Measurements from ENCODE around the gene TUFT1.

The TUFT1 gene

DNA sequence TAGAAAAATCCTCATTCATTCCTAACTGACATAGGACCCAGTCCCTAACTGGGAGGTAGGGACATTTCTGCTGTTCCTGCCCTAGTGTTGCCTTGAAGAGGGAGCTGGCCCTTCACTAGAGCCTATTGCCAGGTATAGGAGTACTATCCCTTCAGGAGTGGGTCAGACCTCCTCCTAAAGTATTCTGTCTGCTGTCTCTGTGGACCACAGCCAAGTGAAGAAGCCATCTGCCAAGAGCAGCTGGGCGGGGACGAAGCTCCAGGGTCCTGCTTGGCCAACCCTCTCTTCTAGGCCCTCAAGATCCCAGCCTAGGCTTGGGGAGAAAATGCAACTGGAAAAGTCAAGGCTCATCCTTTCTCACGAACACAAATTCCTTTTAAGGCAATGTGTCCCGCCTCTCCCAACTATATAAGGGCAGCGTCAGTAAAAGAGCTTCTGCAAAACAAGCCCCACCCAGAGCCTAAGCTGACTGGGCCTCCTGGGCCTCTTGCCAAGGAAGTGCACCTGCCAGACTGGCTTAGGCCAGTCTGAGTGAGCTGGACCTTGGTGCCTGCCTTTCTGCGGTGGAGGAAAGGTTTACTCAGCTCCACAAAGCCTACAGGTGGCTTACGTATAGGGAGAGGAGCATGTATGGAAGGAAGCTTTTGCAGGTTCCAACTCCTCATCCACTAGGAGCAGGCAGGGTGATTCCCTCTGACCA is 638 bp upstream of the TUFT1 start:
- DNase-seq: peak in 26 of 51 donors; percentile 4 to 67 (median 26)

- peak in 5 of 51 donors; percentile 2 to 21 (median 9) for DNase-seq
Observed at GRCh38 chr1:151540982-151541377, 871 bp downstream of the TUFT1 start.

- DNase-seq: no peak
Observed at GRCh38 chr1:151541752-151542151, 1.6 kb downstream of the TUFT1 start.

- no peak for DNase-seq
Observed at GRCh38 chr1:151542710-151543129, 2.6 kb downstream of the TUFT1 start.

GRCh38 chr1:151545542-151545941 is 5.4 kb downstream of the TUFT1 start:
- DNase-seq: no peak

DNA sequence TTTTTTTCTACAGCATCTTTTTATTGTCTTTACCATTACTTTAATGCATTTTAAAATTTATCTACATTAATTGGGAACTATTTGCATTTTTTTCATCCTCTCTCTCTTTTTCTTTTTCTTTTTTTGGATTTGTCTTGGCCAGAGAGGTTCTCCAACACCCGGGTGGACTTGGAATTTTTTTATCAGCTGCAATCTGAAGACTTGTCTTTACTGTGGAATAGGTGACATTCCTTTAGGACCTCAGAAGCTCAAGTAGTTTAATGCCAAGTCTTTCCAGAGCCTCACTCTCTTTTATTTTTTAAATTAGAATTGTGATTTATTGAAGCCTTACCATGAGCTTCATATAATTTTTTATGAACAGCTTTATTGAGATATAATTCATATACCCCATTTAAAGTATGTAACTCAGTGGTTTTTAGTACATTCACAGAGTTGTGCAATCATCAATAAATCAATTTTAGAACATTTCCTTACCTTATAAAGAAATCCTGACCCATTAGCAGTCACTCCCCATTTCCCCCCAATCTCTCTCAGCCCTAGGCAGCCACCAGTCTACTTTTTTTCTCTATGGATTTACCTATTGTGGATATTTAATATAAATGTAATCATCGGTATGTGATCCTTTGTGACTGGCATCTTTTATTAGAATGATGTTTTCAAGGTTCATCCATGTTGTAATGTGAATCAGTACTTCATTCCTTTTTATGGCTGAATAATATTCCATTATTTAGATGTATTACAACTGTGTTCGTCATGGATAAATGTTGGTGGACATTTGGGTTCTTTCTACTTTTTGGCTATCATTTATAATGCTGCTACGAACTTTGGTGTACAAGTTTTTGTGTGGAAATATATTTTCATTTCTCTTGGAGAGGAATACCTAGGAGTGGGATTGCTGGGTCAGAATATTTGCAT is 6.2 kb downstream of the TUFT1 start:
- no peak for DNase-seq

DNA sequence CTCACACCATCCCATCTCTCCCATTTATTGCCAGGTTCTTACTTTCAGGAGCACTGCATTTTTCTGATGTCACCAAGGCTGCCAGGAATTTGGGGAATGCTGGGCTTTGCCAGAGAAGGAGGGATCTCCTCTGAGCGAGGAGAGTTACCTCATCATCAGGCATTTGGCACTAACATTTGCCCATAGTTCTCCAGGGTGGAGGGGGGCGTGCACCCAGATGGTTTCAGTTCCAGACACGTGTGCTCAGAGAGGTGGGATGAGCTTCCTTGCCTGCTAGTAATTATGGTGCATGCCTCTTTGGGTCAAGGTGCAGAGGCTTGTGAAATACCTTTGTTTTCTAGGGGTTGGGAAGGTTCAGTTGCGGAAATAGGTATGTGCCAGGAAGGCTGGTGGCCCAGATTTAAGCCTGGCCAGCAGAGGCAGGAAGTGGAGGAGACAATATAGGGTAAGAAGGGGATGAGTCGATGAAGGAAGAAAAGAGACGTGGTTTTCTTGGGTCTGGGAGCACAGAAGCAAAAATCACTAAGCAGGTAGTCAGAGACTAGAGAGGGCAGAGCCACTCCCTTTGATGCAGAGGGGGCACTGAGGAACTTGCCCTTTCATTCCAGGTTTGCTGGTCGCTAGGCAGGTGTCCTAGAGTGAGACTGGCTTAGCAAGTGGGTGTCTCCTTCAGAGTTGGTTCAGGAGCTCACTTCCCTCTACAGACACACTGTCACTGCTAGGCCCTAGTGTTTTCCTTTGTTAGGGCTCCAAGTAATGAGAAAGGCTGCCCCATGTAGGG is 7.2 kb downstream of the TUFT1 start:
- peak in 1 of 51 donors; percentile 22 for DNase-seq

GRCh38 chr1:151547900-151548230 is 7.8 kb downstream of the TUFT1 start:
- DNase-seq: no peak

- DNase-seq: no peak
Observed at GRCh38 chr1:151549199-151549598, 9.1 kb downstream of the TUFT1 start.

DNA sequence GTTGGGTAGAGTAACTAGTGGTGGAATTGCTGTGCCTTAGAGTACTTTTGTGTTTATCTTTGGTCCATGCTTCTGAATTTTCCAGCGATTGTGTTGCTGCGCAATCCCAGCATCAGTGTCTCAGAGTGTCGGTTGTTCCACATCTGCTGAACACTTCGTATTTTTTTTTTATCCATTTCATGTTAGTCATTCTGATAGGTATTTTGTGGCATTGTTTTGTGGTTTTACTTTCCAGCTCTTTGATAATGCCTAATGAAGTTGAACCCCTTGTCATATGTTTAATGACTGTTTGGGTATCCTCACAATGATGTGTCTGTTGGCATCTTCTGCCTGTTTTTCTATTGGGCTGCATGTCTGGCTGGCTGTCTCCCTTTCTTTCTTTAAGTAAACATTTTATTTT is 13.6 kb downstream of the TUFT1 start:
- DNase-seq: no peak

- DNase-seq: no peak
Observed at GRCh38 chr1:151556052-151556451, 15.9 kb downstream of the TUFT1 start.

DNA sequence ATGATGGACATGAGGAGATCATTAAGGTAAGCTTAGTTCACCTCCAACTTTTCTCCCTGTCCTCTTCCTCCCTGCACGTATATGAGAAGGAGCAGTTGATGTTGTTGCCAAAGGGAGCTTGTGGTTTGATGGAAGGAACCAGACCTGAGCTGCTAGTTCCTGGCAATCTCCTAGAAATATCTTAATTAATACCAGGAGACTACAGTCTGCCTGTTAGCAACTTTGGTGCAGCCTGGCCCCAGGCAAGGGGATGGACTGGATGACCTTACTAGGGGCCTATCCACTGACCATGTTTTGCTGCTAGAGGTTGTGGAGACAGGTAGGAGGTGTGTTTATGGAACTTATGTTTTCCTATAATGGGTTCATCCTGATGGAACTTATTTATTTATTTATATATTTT is 22.6 kb downstream of the TUFT1 start:
- no peak for DNase-seq

- no peak for DNase-seq
Observed at GRCh38 chr1:151563376-151563775, 23.3 kb downstream of the TUFT1 start.

DNA sequence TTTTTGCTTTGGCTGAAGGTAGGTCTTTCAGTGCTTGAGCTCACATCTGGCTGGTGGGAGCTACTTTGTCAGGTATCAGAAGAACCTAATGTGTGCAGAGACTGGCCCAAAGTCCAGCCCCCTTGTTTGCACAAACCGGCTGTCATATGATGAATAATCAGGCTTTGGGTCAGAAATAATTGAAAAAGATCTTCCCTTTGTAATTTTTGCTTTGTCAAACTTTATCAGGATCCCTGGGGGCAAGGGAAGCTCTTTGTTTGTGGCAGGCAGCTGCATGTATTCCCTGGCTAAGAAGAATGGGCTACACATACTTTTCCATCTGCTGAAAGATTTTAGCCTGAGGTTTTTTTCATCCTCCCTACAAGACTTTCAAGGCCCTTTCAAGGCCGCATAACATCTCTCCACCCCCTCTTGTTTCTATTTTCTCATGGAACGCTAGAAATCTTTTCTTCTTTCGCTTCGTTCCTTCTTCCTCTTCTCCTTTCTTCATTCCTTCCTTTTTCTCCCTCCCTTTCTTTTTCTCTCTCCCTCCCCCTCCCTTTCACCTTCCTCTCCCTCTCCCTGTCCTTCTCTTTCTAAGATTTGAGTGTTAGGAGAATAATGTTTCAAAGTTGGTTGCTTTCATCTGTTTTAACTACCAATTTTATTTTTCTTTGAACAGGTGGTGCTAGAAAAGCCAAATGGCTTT is 25.5 kb downstream of the TUFT1 start:
- DNase-seq: no peak

DNA sequence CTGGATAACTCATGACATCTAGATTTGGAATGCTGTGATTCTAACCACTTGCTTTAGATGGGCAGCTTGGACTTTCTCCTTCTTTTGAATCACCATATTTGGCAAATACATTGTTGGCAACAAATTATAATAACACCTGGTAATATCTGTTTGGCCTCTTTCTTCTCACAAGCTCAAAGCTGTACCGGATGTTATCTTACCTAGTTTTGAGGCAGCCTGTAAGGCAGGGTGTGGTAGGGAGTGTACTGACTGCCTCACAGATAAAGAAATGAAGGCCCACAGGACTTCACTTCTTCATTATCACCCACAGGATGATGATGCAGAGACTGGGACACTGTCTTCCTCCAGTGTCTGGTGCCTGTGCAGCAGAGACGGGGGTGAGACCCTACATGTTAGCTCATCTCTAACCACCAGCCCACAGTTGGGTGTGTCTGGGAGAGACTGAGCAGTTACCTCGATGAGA is 28.5 kb downstream of the TUFT1 start:
- DNase-seq: no peak

GRCh38 chr1:151570819-151571218 is 30.7 kb downstream of the TUFT1 start:
- no peak for DNase-seq

- no peak for DNase-seq
Observed at GRCh38 chr1:151574575-151575529, 34.7 kb downstream of the TUFT1 start.

- no peak for DNase-seq
Observed at GRCh38 chr1:151577173-151577572, 37.1 kb downstream of the TUFT1 start.

- DNase-seq: no peak
Observed at GRCh38 chr1:151578941-151579340, 38.8 kb downstream of the TUFT1 start.

Data from hypothalamus (tissue), 51 donors.